HG03139 (cell line): ENCODE results near the gene CBL.
"Not testable (repeated sequence)": the region's sequence is repeated elsewhere in the genome, so short reads cannot be mapped to it uniquely, and the experiment has no call there.

Experiments used
- ATAC-seq: cut with Tn5 transposase; IDR thresholded peaks from one replicate; pipeline ENCODE4 v1.9.1; 2021; ENCODE audit not compliant: unreplicated experiment

CBL gene

DNA sequence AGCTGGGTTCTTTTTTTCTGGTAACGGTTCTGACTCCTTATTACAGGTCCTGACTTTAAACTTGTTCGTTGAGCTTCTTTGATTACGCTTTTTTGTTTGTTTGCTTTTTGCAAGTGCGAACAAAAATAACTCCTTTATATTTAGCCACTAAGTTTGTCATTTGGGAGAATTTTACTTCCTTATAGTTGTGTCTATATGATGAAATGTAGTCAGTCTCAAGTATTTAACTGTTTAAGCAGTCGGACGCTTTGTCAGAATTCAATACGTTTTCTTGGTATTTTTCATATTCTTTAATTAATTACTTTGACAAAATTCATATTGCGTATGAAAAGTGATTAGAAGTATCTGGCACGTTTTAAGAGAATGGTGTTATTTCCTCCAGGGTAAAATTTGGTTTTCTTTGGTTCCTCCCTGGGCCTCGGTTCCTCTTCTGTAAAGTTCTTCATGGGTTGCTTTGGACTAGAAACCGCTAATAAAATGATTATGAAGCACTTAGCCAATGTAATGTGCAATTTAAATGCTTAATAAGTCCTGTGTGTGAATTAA, 1.3 kb downstream of the CBL start:
- ATAC-seq, result no peak

DNA sequence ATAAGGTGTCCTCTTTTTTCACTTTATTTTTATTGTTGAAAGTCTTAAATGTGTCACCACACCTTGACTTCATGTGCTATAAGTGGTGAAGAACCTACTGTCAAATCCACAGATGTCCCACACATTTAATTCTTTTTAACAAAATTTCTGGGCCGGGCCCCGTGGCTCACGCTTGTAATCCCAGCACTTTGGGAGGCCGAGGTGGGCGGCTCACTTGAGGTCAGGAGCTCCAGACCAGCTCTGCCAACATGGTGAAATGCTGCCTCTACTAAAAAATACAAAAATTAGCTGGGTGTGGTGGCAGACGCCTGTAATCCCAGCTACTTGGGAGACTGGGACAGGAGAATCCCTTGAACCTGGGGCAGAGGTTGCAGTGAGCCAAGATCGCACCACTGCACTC, 3.0 kb downstream of the CBL start:
- ATAC-seq, result no peak

- no peak for ATAC-seq
Measured at GRCh38 chr11:119210050-119210449, 3.9 kb downstream of the CBL start.

GRCh38 chr11:119218141-119218878, 12.2 kb downstream of the CBL start:
- no peak for ATAC-seq

DNA sequence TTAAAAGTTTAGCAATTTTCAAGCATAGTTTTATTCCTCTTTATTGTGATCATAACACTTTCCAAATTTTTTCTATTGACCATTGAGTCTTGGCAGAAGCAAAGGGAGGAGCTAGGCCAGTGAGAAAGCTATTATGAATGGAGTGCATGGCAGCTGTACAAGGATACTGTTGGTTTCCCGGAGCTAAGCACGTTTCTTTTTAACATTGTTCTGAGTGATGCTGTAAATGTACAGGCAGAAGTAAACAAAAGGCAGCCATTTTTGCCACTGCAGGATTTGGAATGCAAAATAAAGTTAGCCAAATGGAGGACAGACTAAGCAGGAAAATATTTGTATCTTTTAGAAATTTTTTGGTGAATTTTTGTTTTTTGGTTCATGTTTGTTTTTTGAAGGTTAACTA, 16.2 kb downstream of the CBL start:
- no peak for ATAC-seq

DNA sequence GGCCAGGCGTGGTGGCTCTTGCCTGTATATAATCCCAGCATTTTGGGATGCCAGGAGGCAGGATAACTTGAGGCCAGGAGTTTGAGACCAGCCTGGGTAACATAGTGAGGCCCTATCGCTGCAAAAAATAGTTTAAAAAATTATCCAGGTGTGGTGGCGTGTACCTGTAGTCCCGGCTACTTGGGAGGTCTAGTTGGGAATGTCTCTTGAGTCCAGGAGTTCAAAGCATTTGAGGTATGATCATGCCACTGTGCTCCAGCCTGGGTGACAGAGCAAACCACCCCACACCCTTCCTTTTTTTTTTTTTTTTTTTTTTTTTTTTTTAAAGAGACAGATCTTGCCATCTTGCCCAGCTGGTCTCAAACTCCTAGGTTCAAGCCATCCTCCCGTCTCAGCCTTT, 16.8 kb downstream of the CBL start:
- no peak for ATAC-seq

- no peak for ATAC-seq
Measured at GRCh38 chr11:119223856-119224255, 17.7 kb downstream of the CBL start.

- not testable (repeated sequence) for ATAC-seq
Measured at GRCh38 chr11:119228535-119229287, 22.6 kb downstream of the CBL start.

DNA sequence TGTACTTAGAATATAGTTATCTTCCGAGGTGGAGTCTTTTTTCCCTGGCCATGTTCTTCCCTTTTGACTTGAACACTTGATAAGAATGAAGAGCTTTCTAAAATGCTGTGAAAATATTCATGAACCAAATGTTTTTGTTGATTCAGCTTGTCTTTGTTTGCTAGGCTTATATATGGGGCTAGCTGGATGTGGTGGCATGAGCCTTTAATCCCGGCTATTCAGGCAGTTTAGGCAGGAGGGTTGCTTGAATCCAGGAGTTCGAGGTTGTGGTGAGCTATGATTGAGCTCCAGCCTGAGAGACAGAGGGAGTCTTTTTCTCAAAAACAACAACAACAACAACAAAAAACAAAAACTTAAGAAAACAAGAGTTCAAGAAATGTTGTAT, 23.1 kb downstream of the CBL start:
- no peak for ATAC-seq

- no peak for ATAC-seq
Measured at GRCh38 chr11:119229741-119230140, 23.6 kb downstream of the CBL start.

DNA sequence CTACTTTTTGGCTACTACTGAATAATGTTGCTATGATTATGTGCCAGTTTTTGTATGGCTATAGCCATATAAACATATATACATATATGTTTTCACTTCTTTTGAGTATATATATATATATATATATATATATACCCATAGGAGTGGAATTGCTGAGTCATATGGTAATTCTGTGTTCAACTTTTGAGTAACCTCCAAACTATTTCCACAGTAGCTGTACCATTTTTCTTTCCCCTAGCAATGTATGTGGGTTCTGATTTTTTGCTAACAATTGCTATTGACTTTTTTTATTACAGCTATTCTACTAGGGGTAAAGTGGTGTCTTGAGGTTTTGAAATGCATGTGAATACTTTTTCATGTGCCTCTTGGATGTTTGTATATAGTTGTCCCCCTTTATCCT, 30.4 kb downstream of the CBL start:
- no peak for ATAC-seq

GRCh38 chr11:119236891-119237290, 30.8 kb downstream of the CBL start:
- ATAC-seq, result no peak

DNA sequence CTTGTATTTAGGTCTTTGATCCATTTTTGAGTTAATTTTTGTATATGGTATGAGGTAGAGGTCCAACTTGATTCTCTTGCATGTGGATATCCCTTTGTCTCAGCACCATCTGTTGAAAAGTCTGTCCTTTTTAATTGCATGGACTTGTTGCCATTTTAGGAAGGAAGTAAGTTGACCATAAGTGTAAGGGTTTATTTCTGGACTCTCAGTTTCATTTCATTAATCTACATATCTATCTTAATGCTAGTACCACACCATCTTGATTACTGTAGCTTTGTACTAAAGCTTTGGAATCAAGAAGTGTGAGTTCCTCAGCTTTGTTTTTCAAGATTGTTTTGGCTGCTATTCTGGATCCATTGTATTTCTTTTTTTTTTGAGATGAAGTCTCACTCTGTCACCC, 31.4 kb downstream of the CBL start:
- no peak for ATAC-seq

GRCh38 chr11:119248750-119249670, 42.9 kb downstream of the CBL start:
- no peak for ATAC-seq

- ATAC-seq, result no peak
Measured at GRCh38 chr11:119249671-119250010, 43.5 kb downstream of the CBL start.

DNA sequence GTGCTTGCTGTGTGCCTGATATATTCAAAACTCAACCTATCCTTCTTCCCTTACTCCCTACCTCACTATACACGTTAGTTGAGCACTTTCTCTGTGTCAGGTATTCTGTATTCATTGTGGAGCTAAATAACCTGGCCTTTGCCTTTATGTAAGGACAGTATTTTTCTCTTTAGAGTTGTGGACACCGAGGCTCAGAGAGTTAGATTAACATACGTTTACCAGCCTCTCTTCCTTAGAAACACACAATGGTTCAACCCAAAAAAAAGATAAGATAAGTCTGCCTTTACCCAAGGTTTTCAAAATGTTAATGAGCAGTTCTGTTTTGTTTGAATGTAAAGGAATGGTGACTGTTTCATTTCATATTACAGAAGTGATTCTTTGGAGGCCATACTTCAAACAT, 45.0 kb downstream of the CBL start:
- no peak for ATAC-seq

DNA sequence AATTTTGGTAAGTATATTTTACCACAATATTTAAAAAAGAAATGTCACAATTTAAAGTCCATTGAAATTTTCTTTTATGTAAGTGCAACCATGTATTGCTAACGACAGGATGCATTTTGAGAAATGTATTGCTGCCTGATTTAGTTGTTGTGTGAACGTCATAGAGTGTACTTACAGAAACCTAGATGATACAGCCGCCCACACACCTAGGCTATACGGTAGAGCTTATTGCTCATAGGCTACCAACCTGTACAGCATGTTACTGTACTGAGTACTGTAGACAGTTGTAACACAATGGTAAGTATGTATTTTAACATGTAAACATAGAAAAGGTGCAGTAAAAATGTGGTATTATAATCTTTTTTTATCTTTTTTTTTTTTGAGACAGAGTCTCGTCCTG, 48.1 kb downstream of the CBL start:
- ATAC-seq, result no peak

DNA sequence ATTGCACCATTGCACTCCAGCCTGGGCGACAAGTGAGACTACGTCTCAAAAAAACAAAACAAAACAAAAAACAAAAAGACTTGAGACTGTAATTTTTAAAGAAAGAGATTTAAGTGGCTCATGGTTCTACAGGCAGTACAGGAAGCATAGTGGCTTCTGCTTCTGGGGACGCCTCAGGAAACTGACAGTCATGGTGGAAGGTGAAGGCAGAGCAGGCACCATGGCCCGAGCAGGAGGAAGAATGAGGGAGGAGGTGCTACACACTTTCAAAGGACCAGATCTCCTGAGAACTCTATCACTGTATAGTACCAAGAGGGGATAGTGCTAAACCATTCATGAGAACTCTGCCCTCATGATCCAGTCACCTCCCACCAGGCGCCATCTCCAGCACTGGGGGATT, 52.0 kb downstream of the CBL start:
- no peak for ATAC-seq

GRCh38 chr11:119258983-119259382, 52.8 kb downstream of the CBL start:
- no peak for ATAC-seq

DNA sequence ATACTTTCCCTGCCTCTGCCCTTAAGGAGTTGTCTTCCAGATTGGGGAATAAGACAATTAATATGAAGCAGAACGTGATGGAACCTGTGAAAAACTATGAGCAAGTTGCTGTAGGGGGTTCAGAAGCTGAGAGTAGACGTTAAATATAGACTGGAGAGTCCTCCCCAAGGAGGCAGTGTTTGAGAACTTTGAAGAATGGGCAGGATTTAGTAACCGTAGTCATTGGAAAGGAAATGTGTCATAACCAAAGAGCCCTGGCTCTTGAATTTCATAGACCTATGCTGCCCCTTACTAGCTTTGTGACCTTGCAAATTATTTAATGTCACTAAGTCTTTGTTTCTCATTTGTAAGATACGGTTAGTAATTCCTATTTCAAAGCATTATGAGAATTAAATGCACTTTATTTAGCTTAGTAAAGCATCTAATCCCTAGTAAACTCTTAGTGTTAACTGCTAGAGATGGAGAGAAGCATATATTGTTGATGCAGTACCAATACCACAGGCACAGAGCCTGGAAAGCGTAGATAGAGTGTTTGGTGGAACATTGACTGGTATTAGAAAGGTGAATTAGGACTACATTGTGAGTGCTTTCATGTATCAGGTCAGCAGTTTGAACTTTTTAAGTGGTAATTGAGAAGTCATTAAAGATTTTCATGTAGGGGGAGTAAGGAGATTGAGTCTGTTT, 56.7 kb downstream of the CBL start:
- ATAC-seq, result no peak
